Panc1 (cell line): ENCODE data around the gene BTG4. TPM values are rescaled to one million over a fixed set of nuclear protein-coding genes. Genes with fewer than 3 reads are reported as not detected.

Experiments used
- ATAC-seq: fragments of 200-7000 bp; cut with Tn5 transposase; 2 replicates; pipeline ENCODE4 v1.9.1; 2020; ENCODE audit warnings: mild to moderate bottlenecking, moderate library complexity
- BruUV-seq: library from RNA; stranded (reverse); fragments of 400-500 nt; replicated peaks from 2 replicates; lab custom pipeline; 2021; lab: Mats Ljungman, UMichigan
- CTCF ChIA-PET: fragments of 300-600 bp; sonication (Branson Sonifier 250); formaldehyde crosslinking; loops from one replicate; lab custom pipeline; 2022; ENCODE audit warnings: antibody characterized with exemption; lab: Charles Lee
- POLR2A ChIA-PET: fragments of 300-600 bp; sonication (Branson Sonifier 250); formaldehyde crosslinking; loops from one replicate; lab custom pipeline; 2022; ENCODE audit warnings: antibody characterized with exemption; lab: Charles Lee
- DNase-seq: peaks from one replicate; pipeline ENCODE4 v3.0.0-alpha.2; 2010; ENCODE audit warnings: low read depth, low spot score
- H3K27ac ChIP-seq: 2 replicates; pipeline ENCODE4 v1.5.1; 2011; ENCODE audit warnings: mild to moderate bottlenecking, low read length, inconsistent platforms
- H3K27me3 ChIP-seq: fragments of 200-500 bp; sonication (Bioruptor generic); 2 replicates; pipeline ENCODE4 v1.6.0; 2014; ENCODE audit warnings: low read length, inconsistent platforms; ENCODE audit not compliant: control insufficient read depth, insufficient read depth
- H3K36me3 ChIP-seq: fragments of 200-500 bp; sonication (Bioruptor generic); 2 replicates; pipeline ENCODE4 v1.5.1; 2014; ENCODE audit warnings: inconsistent platforms, mild to moderate bottlenecking, low read length, moderate library complexity; ENCODE audit not compliant: control insufficient read depth, insufficient read depth
- H3K4me1 ChIP-seq: 2 replicates; pipeline ENCODE4 v1.5.1; 2011; ENCODE audit warnings: inconsistent platforms, mild to moderate bottlenecking, low read length, moderate library complexity; ENCODE audit not compliant: control insufficient read depth, insufficient read depth
- H3K4me3 ChIP-seq, 2 experiments: 2 replicates each; pipeline ENCODE4 v1.5.1; 2011 to 2012; ENCODE audit warnings: low read depth in 2 of 2, low read length in 2 of 2, mild to moderate bottlenecking in 2 of 2, inconsistent platforms in 1 of 2, moderate library complexity in 1 of 2
- H3K9me3 ChIP-seq: fragments of 200-500 bp; sonication (Bioruptor generic); 2 replicates; pipeline ENCODE4 v1.5.1; 2014; ENCODE audit warnings: low read depth, mild to moderate bottlenecking, inconsistent platforms, low read length, moderate library complexity; ENCODE audit not compliant: control insufficient read depth, insufficient read depth
- CTCF ChIP-seq: fragments of 450-650 bp; IDR thresholded peaks from 2 replicates; pipeline ENCODE4 v1.5.1; 2017; ENCODE audit warnings: mild to moderate bottlenecking
- POLR2AphosphoS5 ChIP-seq: IDR thresholded peaks from 2 replicates; pipeline ENCODE4 v1.6.1; 2012; ENCODE audit warnings: mild to moderate bottlenecking, low read depth, low read length, moderate library complexity
- SIN3A ChIP-seq: IDR thresholded peaks from 2 replicates; pipeline ENCODE4 v1.6.1; 2012; ENCODE audit warnings: low read depth, mild to moderate bottlenecking, low read length, moderate library complexity, borderline replicate concordance; ENCODE audit not compliant: insufficient read depth
- TCF7L2 ChIP-seq: IDR thresholded peaks from 2 replicates; pipeline ENCODE4 v1.6.1; 2011; ENCODE audit warnings: mild to moderate bottlenecking, low read depth, low read length, inconsistent platforms
- in situ Hi-C: cut with HindIII; loops from 2 replicates; pipeline ENCODE4 v1.10.0; 2016; ENCODE audit warnings: low sequenced_read_pairs, low pct_unique_long_range_greater_than_20kb
- intact Hi-C: fragments of 100-400 bp; cut with micrococcal nuclease; formaldehyde crosslinking; loops from one replicate; pipeline ENCODE4 v1.10.0; 2022; ENCODE audit not compliant: unreplicated experiment
- total RNA-seq: library from RNA; stranded (reverse); gene quantifications from one replicate; pipeline ENCODE4 v1.2.1, GENCODE V29; 2021; ENCODE audit not compliant: unreplicated experiment
- TF ChIP-seq, protein P1 (sequence below), 2 experiments: IDR thresholded peaks; 2 replicates each; pipeline ENCODE4 v1.6.1; 2011 to 2012; ENCODE audit warnings: low read depth in 2 of 2, control low read depth in 1 of 2, low read length in 1 of 2, mild to moderate bottlenecking in 1 of 2, moderate library complexity in 1 of 2; ENCODE audit not compliant: insufficient read depth in 1 of 2

Gene BTG4
- total RNA-seq, 1 experiment from 2014 or later = not detected

DNA sequence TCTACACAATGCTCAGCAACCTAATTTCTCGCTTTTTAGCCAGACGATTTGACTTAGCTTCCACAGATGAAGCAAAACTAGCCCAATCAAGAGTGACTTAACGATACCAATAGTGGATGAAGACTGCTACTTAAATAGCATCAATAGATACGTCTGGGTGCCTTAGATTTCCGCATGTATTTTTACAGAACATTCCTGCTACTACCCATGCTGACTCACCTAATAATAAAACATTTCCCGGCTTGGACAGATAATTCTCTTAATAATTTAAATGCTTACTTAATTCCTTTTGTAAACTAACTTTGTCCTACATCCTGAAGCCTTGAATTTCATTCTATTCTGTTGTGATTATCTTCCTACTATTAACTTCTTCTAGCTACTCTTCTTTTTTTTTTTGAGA is 23.1 kb upstream of the BTG4 start:
- ChIA-PET CTCF (interaction anchor here (0.9 kb wide), 1 partner anchor 47 kb away, joined by 4 read pairs; no protein-coding TSS in a partner anchor), POLR2A (no interaction called here)
- Histone ChIP-seq H3K27ac (no peak overlapping the region), H3K9me3 (no peaks in the 10 kb centered on the region), H3K27me3 (peaks cover 17% of the 10 kb centered on the region), H3K4me3 (no peak overlapping the region), H3K4me1 (peaks cover 4% of the 10 kb centered on the region), H3K36me3 (no peaks in the 10 kb centered on the region)
- no peak for ATAC-seq
- TF ChIP-seq TCF7L2 (no peak), POLR2AphosphoS5 (no peak), CTCF (no peak), SIN3A (no peak)
- TF ChIP-seq, protein P1, sequence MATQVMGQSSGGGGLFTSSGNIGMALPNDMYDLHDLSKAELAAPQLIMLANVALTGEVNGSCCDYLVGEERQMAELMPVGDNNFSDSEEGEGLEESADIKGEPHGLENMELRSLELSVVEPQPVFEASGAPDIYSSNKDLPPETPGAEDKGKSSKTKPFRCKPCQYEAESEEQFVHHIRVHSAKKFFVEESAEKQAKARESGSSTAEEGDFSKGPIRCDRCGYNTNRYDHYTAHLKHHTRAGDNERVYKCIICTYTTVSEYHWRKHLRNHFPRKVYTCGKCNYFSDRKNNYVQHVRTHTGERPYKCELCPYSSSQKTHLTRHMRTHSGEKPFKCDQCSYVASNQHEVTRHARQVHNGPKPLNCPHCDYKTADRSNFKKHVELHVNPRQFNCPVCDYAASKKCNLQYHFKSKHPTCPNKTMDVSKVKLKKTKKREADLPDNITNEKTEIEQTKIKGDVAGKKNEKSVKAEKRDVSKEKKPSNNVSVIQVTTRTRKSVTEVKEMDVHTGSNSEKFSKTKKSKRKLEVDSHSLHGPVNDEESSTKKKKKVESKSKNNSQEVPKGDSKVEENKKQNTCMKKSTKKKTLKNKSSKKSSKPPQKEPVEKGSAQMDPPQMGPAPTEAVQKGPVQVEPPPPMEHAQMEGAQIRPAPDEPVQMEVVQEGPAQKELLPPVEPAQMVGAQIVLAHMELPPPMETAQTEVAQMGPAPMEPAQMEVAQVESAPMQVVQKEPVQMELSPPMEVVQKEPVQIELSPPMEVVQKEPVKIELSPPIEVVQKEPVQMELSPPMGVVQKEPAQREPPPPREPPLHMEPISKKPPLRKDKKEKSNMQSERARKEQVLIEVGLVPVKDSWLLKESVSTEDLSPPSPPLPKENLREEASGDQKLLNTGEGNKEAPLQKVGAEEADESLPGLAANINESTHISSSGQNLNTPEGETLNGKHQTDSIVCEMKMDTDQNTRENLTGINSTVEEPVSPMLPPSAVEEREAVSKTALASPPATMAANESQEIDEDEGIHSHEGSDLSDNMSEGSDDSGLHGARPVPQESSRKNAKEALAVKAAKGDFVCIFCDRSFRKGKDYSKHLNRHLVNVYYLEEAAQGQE (IDR thresholded peaks at IDR 0.05; ENCODE audit: insufficient read depth in 1 of 2, low read depth in 2 of 2, low read length in 1 of 2) = no peak
- BruUV-seq = no TSS peak
- no peak for DNase-seq
- in situ Hi-C loops = no loop called here
- intact Hi-C loops = no loop called here

DNA sequence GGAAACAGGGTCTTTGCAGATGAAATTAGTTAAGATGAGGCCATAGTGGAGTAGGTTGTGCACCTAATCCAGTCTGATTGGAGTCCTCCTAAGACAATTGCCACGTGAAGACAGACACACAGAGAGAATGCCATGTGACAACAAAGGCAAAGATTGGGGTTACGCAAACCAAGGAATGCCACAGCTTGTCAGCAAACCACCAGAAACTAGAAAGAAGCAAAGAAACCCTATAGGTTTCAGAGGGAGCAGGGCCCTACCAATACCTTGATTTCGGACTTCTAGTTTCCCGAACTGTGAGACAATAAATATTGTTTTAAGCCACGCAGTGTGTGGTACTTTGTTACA is 20.2 kb upstream of the BTG4 start:
- Histone ChIP-seq H3K27me3 (peaks cover 2% of the 10 kb centered on the region), H3K27ac (no peak overlapping the region), H3K4me3 (no peak overlapping the region), H3K9me3 (no peaks in the 10 kb centered on the region), H3K4me1 (peaks cover 4% of the 10 kb centered on the region; the same call in 1 of the 2 replicates), H3K36me3 (no peaks in the 10 kb centered on the region)
- intact Hi-C loops (no loop called here), in situ Hi-C loops (no loop called here)
- no peak for DNase-seq
- POLR2A ChIA-PET = no interaction called here
- ATAC-seq = peak; percentile 12; the same call in 1 of the 2 replicates
- BruUV-seq = no TSS peak
- TF ChIP-seq, protein P1 (IDR thresholded peaks at IDR 0.05; ENCODE audit: insufficient read depth in 1 of 2, low read depth in 2 of 2, low read length in 1 of 2) = no peak
- no peak for TF ChIP-seq CTCF
- TF ChIP-seq POLR2AphosphoS5 = no peak
- TF ChIP-seq TCF7L2 = no peak
- no peak for TF ChIP-seq SIN3A
- CTCF ChIA-PET = no interaction called here
